Fibroblast of mammary gland (primary cell): ENCODE measurements around the gene TRIP10.
"Not testable (repeated sequence)": the region's sequence is repeated elsewhere in the genome, so short reads cannot be mapped to it uniquely, and the experiment has no call there.

Source experiments
- DNase-seq: peaks from one replicate; pipeline ENCODE4 v3.0.0-alpha.2; 2010; ENCODE audit warnings: low read depth
- H3K4me3 ChIP-seq: 2 replicates; pipeline ENCODE4 v1.5.1; 2011; ENCODE audit warnings: low read depth, mild to moderate bottlenecking, low read length, moderate library complexity; ENCODE audit not compliant: control insufficient read depth
- TF ChIP-seq, protein P1 (sequence below): conservative IDR thresholded peaks from 2 replicates; pipeline ENCODE4 v1.5.1; 2011; ENCODE audit warnings: low read depth, low read length, inconsistent platforms; ENCODE audit not compliant: control insufficient read depth, insufficient read depth

TRIP10 gene

DNA sequence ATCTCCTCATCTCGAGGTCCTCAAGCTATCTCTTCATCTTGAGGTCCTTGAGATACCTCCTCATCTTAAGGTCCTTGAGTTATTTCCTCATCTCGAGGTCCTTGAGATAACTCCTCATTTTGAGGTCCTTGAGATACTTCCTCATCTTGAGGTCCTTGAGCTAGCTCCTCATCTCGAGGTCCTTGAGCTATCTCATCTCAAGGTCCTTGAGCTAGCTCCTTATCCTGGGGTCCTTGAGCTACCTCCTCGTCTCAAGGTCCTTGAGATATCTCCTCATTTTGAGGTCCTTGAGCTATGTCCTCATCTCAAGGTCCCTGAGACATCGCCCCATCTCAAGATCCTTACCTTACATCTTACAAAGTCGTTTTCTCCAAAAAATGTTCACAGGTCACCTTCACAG is 51.8 kb downstream of the TRIP10 start:
- TF ChIP-seq, protein P1, sequence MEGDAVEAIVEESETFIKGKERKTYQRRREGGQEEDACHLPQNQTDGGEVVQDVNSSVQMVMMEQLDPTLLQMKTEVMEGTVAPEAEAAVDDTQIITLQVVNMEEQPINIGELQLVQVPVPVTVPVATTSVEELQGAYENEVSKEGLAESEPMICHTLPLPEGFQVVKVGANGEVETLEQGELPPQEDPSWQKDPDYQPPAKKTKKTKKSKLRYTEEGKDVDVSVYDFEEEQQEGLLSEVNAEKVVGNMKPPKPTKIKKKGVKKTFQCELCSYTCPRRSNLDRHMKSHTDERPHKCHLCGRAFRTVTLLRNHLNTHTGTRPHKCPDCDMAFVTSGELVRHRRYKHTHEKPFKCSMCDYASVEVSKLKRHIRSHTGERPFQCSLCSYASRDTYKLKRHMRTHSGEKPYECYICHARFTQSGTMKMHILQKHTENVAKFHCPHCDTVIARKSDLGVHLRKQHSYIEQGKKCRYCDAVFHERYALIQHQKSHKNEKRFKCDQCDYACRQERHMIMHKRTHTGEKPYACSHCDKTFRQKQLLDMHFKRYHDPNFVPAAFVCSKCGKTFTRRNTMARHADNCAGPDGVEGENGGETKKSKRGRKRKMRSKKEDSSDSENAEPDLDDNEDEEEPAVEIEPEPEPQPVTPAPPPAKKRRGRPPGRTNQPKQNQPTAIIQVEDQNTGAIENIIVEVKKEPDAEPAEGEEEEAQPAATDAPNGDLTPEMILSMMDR: no peak
- DNase-seq: no peak
- no peak overlapping the region for H3K4me3 ChIP-seq

DNA sequence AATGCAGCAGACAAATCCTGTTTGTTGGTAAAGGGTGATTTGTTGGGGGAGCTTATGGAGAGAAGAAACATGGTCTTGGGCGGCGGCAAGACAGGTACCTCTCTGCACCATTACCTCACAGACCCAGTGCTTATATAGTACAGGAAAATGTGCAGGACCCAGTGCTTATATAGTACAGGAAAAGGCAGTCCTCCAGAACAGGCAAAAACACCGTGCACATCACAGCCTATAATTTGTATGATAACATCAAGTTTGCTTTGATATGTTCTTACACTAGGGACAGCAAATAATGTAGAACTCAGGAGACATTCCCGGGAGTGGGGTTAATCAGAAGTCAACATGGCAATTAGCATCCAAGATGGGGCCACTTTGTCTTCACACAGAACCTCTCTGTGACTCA is 53.9 kb downstream of the TRIP10 start:
- H3K4me3 ChIP-seq: no peak overlapping the region
- DNase-seq: no peak
- TF ChIP-seq, protein P1: no peak

DNA sequence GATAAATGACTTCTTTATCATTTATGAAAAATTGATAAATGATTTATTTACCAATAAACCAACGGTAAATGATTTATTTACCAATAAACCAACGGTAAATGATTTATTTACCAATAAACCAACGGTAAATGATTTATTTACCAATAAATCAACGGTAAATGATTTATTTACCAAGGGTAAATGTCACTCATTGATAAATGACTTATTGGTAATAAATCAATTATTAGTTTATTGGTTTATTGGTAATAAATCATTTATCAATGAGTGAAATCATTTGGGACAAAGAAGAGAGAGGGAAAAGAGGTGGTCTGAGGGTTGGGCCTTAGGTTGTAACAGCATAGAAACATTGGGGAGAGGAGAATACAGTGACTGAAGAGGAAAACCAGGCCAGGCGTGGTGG is 54.5 kb downstream of the TRIP10 start:
- H3K4me3 ChIP-seq: no peak overlapping the region
- TF ChIP-seq, protein P1: no peak
- no peak for DNase-seq

DNA sequence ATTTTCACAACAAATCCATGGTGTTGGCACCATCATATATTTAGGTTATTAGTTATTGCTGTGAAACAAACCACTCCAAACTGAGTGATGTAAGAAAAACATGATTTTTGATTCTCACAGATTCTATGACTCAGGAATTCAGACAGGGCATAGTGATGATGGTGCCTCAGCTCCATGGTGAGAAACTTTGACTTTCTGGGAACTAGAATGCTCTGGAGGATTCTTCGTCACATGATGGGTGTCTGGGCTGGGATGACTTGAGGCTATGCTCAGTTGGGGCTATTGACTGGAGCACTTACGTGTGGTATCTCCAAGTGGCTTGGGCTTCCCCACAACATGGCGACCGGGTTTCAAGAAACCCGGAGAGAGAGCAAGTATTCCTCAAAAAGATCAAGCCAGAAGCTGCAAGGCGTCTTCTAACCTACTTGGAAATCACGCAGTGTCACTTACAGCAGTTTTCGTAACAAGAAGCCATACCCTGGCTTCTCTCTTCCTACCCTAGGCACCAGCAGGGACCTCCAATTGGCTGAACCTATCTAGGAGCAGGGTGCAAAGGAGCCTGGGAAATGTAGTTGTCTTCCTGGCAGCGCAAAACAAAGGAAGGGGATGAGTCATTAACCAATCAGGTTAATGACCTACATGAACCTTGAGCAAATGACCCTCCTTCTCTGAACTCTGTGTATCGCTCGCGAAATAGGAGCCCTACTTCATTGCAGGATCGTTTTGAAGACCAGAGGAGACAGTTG is 55.4 kb downstream of the TRIP10 start:
- no peak overlapping the region for H3K4me3 ChIP-seq
- DNase-seq: no peak
- TF ChIP-seq, protein P1: no peak

DNA sequence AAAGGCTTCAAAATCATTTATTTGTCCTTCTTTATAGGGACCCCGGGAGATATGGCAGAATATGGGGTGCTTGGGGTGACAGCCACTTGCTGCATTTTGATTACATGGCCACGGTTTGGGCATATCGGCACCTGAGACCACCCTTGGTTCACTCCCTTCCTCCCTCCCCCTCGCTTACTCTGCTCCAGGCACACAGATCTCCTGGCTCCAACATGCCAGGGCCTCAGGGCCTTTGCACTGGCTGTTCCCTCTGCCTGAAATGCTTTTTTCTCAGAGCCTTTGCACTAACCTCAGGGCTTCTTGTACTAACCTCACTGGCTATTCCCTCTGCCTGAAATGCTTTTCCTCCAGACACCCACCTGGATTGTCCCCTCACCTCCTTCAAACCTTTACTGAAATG is 56.8 kb downstream of the TRIP10 start:
- H3K4me3 ChIP-seq: no peak overlapping the region
- DNase-seq: no peak
- TF ChIP-seq, protein P1: no peak

DNA sequence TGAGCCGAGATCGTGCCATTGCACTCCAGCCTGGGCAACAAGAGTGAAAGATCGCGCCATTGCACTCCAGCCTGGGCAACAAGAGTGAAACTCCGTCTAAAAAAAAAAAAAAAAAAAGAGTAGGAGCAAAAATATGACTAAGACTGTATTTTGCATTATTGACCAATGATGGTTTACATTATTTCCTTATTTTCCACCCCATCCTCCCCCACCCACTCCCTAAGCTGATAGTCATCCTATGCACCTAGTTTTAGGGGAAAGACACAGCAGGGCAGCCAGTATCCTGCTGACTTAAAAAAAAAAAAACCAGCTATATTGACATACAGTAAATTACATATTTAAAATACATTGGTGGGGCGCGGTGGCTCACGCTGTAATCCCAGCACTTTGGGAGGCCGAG is 58.2 kb downstream of the TRIP10 start:
- no peak for DNase-seq
- TF ChIP-seq, protein P1: no peak

DNA sequence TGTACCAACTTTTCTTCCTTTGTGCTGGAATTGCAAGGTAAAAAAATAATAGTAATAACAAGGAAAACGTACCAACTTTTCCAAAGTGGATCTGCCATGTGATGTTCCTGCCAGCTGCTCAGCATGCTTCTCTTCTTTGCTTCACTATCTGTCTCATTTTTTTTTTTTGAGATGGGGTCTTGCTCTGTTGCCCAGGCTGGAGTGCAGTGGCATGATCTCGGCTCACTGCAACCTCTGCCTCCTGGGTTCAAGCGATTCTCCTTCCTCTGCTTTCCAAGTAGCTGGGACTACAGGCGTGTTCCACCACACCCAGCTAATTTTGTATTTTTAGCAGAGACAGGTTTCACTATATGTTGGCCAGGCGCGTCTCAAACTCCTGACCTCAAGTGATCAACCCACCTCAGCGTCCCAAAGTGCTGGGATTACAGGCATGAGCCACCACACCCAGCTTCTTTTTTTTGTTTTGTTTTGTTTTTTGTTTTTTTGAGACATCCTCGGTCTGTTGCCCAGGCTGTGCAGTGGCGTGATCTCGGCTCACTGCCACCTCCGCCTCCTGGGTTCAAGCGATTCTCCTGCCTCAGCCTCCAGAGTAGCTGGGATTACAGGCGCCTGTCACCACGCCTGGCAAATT is 60.8 kb downstream of the TRIP10 start:
- not testable (repeated sequence) for DNase-seq, H3K4me3 ChIP-seq

More for the DNA sequence above, 58.2 kb downstream of the TRIP10 start:
- no peak overlapping the region for H3K4me3 ChIP-seq
